Astrocyte (in vitro differentiated cells and primary cell): ENCODE data around the gene NDFIP1. TPM values are rescaled to one million over a fixed set of nuclear protein-coding genes. Genes with fewer than 3 reads are reported as not detected.

Experiments used
- DNase-seq: peaks from one replicate; pipeline ENCODE4 v3.0.0-alpha.2; 2010; ENCODE audit warnings: low read depth
- FAIRE-seq: peaks from 2 replicates; lab custom pipeline; 2011; peaks lifted over from hg19 to GRCh38; lab: Jason Lieb, UNC
- H2AFZ ChIP-seq: 2 replicates; pipeline ENCODE4 v1.6.0; 2012; ENCODE audit warnings: low read depth, low read length, inconsistent platforms
- H3K27ac ChIP-seq: 2 replicates; pipeline ENCODE4 v1.5.1; 2011; ENCODE audit warnings: low read depth, low read length, inconsistent platforms
- H3K27me3 ChIP-seq: 2 replicates; pipeline ENCODE4 v1.6.0; 2011; ENCODE audit warnings: low read length, inconsistent platforms; ENCODE audit not compliant: insufficient read depth
- H3K36me3 ChIP-seq: 2 replicates; pipeline ENCODE4 v1.5.1; 2011; ENCODE audit warnings: low read length, inconsistent platforms; ENCODE audit not compliant: insufficient read depth
- H3K4me1 ChIP-seq: 2 replicates; pipeline ENCODE4 v1.5.1; 2011; ENCODE audit warnings: low read length, inconsistent platforms; ENCODE audit not compliant: insufficient read depth
- H3K4me2 ChIP-seq: 2 replicates; pipeline ENCODE4 v1.6.0; 2012; ENCODE audit warnings: low read length, inconsistent platforms
- H3K4me3 ChIP-seq: 2 replicates; pipeline ENCODE4 v1.5.1; 2011; ENCODE audit warnings: low read depth, mild to moderate bottlenecking, low read length, inconsistent platforms; ENCODE audit not compliant: insufficient read depth
- H3K79me2 ChIP-seq: 2 replicates; pipeline ENCODE4 v1.6.0; 2012; ENCODE audit warnings: mild to moderate bottlenecking, low read length, inconsistent platforms; ENCODE audit not compliant: insufficient read depth
- H3K9ac ChIP-seq: 2 replicates; pipeline ENCODE4 v1.6.0; 2012; ENCODE audit warnings: mild to moderate bottlenecking, low read length, inconsistent platforms
- H3K9me3 ChIP-seq: 2 replicates; pipeline ENCODE4 v1.5.1; 2012; ENCODE audit warnings: low read depth, mild to moderate bottlenecking, low read length, inconsistent platforms; ENCODE audit not compliant: insufficient read depth
- H4K20me1 ChIP-seq: 2 replicates; pipeline ENCODE4 v1.6.0; 2012; ENCODE audit warnings: low read length, inconsistent platforms; ENCODE audit not compliant: insufficient read depth
- H3K27ac Mint-ChIP-seq: one replicate; pipeline ENCODE4 v1.8.0; 2021; ENCODE audit warnings: mild to moderate bottlenecking, mixed read lengths; ENCODE audit not compliant: unreplicated experiment
- H3K27me3 Mint-ChIP-seq: one replicate; pipeline ENCODE4 v1.8.0; 2021; ENCODE audit warnings: low read depth, mixed read lengths; ENCODE audit not compliant: unreplicated experiment
- H3K36me3 Mint-ChIP-seq: one replicate; pipeline ENCODE4 v1.8.0; 2021; ENCODE audit warnings: low read depth, mixed read lengths; ENCODE audit not compliant: unreplicated experiment
- H3K4me1 Mint-ChIP-seq: one replicate; pipeline ENCODE4 v1.8.0; 2021; ENCODE audit warnings: low read depth, mixed read lengths; ENCODE audit not compliant: unreplicated experiment
- H3K4me3 Mint-ChIP-seq: one replicate; pipeline ENCODE4 v1.8.0; 2021; ENCODE audit warnings: mild to moderate bottlenecking, moderate library complexity, mixed read lengths; ENCODE audit not compliant: unreplicated experiment
- H3K9me3 Mint-ChIP-seq: one replicate; pipeline ENCODE4 v1.8.0; 2021; ENCODE audit warnings: mild to moderate bottlenecking, mixed read lengths; ENCODE audit not compliant: unreplicated experiment
- EZH2 ChIP-seq: IDR thresholded peaks from 2 replicates; pipeline ENCODE4 v1.6.1; 2012; ENCODE audit warnings: mild to moderate bottlenecking, low read length, inconsistent platforms; ENCODE audit not compliant: insufficient read depth
- total RNA-seq: library from RNA; stranded (reverse); gene quantifications from 2 replicates; pipeline ENCODE4 v1.2.1, GENCODE V29; 2021
- TF ChIP-seq, protein P1 (sequence below): IDR thresholded peaks from 2 replicates; pipeline ENCODE4 v1.5.1; 2011; ENCODE audit warnings: low read depth, mild to moderate bottlenecking, inconsistent platforms, low read length, moderate library complexity; ENCODE audit not compliant: insufficient read depth

NDFIP1 gene
- total RNA-seq, 1 donor from 2014 or later, result 56.8 TPM

DNA sequence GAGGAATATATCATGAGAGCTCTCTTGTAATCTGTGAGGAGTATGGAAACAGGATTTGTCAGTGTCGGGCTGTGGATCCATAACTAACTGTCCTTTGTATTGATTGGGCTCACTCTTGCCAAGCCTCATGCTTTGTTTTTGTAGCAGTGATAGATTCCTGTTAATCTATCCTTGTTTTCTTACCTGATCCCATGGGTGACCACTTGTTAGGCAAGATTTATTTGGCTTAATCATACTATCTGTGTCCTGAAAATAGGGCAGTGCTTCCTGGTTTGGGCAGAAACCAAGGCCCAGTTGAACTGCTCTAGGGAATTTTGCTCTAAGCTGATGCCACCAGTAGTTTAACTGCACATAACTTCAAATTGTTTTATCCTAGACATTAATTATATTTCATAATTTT, 6.1 kb downstream of the NDFIP1 start:
- no peak overlapping the region for H3K9ac ChIP-seq
- no peaks in the 10 kb centered on the region for H3K9me3 Mint-ChIP-seq
- FAIRE-seq (no peak), DNase-seq (no peak)
- H3K4me1 Mint-ChIP-seq, result peaks cover 9% of the 10 kb centered on the region
- TF ChIP-seq, protein P1, sequence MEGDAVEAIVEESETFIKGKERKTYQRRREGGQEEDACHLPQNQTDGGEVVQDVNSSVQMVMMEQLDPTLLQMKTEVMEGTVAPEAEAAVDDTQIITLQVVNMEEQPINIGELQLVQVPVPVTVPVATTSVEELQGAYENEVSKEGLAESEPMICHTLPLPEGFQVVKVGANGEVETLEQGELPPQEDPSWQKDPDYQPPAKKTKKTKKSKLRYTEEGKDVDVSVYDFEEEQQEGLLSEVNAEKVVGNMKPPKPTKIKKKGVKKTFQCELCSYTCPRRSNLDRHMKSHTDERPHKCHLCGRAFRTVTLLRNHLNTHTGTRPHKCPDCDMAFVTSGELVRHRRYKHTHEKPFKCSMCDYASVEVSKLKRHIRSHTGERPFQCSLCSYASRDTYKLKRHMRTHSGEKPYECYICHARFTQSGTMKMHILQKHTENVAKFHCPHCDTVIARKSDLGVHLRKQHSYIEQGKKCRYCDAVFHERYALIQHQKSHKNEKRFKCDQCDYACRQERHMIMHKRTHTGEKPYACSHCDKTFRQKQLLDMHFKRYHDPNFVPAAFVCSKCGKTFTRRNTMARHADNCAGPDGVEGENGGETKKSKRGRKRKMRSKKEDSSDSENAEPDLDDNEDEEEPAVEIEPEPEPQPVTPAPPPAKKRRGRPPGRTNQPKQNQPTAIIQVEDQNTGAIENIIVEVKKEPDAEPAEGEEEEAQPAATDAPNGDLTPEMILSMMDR, result no peak
- no peak for TF ChIP-seq EZH2
- no peaks in the 10 kb centered on the region for H3K36me3 ChIP-seq
- no peak overlapping the region for H3K4me3 ChIP-seq
- no peak overlapping the region for H3K4me2 ChIP-seq
- peaks cover 80% of the 10 kb centered on the region for H4K20me1 ChIP-seq
- H2AFZ ChIP-seq, result no peak overlapping the region
- H3K27ac ChIP-seq, result no peak overlapping the region
- no peaks in the 10 kb centered on the region for H3K27me3 Mint-ChIP-seq
- H3K9me3 ChIP-seq, result no peaks in the 10 kb centered on the region
- H3K79me2 ChIP-seq, result peaks cover 97% of the 10 kb centered on the region
- H3K27me3 ChIP-seq, result no peaks in the 10 kb centered on the region
- peaks cover 9% of the 10 kb centered on the region for H3K4me1 ChIP-seq
- peaks cover 3% of the 10 kb centered on the region for H3K36me3 Mint-ChIP-seq
- no peak overlapping the region for H3K4me3 Mint-ChIP-seq
- H3K27ac Mint-ChIP-seq, result no peak overlapping the region

DNA sequence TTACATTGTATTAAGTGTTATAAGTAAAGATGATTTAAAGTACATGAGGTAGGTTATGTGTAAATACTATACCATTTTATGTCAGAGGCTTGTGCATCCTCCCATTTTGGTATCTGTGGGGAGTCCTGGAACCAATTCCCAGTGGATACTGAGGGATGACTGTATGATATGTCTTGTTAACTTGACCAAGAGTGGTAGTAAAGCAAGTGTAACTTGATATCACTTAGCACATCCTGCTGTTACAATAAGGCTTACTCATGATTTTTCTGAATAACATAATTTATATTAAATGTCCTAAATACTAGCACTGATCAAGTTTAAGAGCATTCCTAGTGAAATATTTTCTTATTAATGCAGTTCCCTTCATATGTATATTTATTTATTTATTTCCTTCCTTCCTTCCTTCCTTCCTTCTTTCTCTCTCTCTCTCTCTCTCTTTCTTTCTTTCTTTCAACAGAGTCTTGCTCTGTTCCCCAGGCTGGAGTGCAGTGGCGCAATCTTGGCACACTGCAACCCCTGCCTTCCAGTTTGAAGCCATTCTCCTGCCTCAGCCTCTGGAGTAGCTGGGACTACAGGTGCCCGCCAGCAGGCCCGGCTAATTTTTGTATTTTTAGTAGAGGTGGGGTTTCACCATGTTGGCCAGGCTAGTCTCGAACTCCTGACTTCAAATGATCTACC, 7.5 kb downstream of the NDFIP1 start:
- no peak for FAIRE-seq
- peaks cover 3% of the 10 kb centered on the region for H3K36me3 Mint-ChIP-seq
- no peaks in the 10 kb centered on the region for H3K9me3 Mint-ChIP-seq
- peaks cover 14% of the 10 kb centered on the region for H3K4me1 Mint-ChIP-seq
- Histone ChIP-seq H3K27me3 (no peaks in the 10 kb centered on the region), H3K4me3 (no peak overlapping the region), H3K27ac (no peak overlapping the region), H2AFZ (no peak overlapping the region), H3K36me3 (no peaks in the 10 kb centered on the region), H3K4me2 (no peak overlapping the region), H3K9me3 (no peaks in the 10 kb centered on the region), H3K9ac (no peak overlapping the region), H4K20me1 (peaks cover 78% of the 10 kb centered on the region), H3K4me1 (no peaks in the 10 kb centered on the region), H3K79me2 (peaks cover 95% of the 10 kb centered on the region)
- peak; percentile 57 for DNase-seq
- H3K27me3 Mint-ChIP-seq, result no peaks in the 10 kb centered on the region
- no peak for TF ChIP-seq EZH2
- TF ChIP-seq, protein P1, result no peak
- H3K27ac Mint-ChIP-seq, result no peak overlapping the region
- H3K4me3 Mint-ChIP-seq, result peak overlapping the region; percentile 65

DNA sequence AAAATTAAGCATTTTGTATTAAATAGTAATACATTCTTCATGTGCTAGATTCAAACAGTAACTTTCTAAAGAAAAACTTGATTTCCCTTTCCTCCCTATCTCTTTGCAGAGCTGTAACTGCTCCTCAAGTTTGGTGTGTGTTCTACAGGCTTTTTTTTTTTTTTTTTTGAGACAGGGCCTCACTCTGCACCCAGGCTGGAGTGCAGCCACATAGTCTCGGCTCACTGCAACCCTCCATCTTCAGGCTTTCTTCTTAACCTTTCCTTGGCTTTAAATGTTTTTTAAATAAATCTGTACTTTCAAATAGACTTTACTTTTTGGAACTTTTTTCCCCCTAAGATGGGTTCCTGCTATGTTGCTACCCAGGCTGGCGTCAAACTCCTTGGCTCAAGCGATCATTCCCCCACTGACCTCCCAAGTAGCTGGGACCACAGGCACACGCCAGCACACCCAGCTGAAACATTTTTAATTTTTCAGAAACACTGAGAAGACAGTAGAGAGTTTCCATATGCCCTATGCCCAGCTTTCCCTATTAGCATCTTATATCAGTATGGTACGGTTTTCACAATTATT, 9.1 kb downstream of the NDFIP1 start:
- Histone ChIP-seq H4K20me1 (peaks cover 86% of the 10 kb centered on the region), H3K9ac (no peak overlapping the region), H3K27me3 (no peaks in the 10 kb centered on the region), H3K4me3 (no peak overlapping the region), H3K4me2 (no peak overlapping the region), H3K27ac (no peak overlapping the region), H3K9me3 (no peaks in the 10 kb centered on the region), H2AFZ (no peak overlapping the region), H3K36me3 (no peaks in the 10 kb centered on the region), H3K79me2 (peaks cover 95% of the 10 kb centered on the region), H3K4me1 (no peaks in the 10 kb centered on the region)
- TF ChIP-seq EZH2, result no peak
- TF ChIP-seq, protein P1, result no peak
- no peak overlapping the region for H3K4me3 Mint-ChIP-seq
- H3K36me3 Mint-ChIP-seq, result peaks cover 7% of the 10 kb centered on the region
- DNase-seq (no peak), FAIRE-seq (no peak)
- no peak overlapping the region for H3K27ac Mint-ChIP-seq
- H3K9me3 Mint-ChIP-seq, result no peaks in the 10 kb centered on the region
- peaks cover 10% of the 10 kb centered on the region for H3K4me1 Mint-ChIP-seq
- H3K27me3 Mint-ChIP-seq, result no peaks in the 10 kb centered on the region
